Skeletal muscle tissue (tissue), 4 donors: ENCODE measurements around the gene KIF18A. TPM values are rescaled to one million over a fixed set of nuclear protein-coding genes. Genes with fewer than 3 reads are reported as not detected.

Source experiments
- H3K27ac ChIP-seq: one replicate; pipeline ENCODE4 v1.7.0; 2013; ENCODE audit warnings: mild to moderate bottlenecking, low read depth, low read length, inconsistent platforms
- H3K27me3 ChIP-seq, 3 donors: one replicate each; pipeline ENCODE4 v1.7.0; 2013; ENCODE audit warnings: low read length in 3 of 3; ENCODE audit not compliant: control insufficient read depth in 3 of 3, insufficient read depth in 3 of 3
- H3K36me3 ChIP-seq, 3 donors: one replicate each; pipeline ENCODE4 v1.7.0; 2013; ENCODE audit warnings: low read length in 3 of 3; ENCODE audit not compliant: control insufficient read depth in 3 of 3, insufficient read depth in 3 of 3
- H3K4me1 ChIP-seq, 3 donors: one replicate each; pipeline ENCODE4 v1.7.0; 2013; ENCODE audit warnings: low read length in 3 of 3, mild to moderate bottlenecking in 3 of 3; ENCODE audit not compliant: control insufficient read depth in 3 of 3, insufficient read depth in 3 of 3
- H3K4me3 ChIP-seq, 3 donors: one replicate each; pipeline ENCODE4 v1.7.0; 2013; ENCODE audit warnings: low read length in 3 of 3
- H3K9ac ChIP-seq, 3 donors: one replicate each; pipeline ENCODE4 v1.7.0; 2013; ENCODE audit warnings: low read length in 3 of 3, mild to moderate bottlenecking in 3 of 3, moderate library complexity in 2 of 3, low read depth in 1 of 3
- H3K9me3 ChIP-seq, 3 donors: one replicate each; pipeline ENCODE4 v1.7.0; 2013; ENCODE audit warnings: low read length in 3 of 3; ENCODE audit not compliant: control insufficient read depth in 3 of 3
- total RNA-seq: library from RNA; depleted of rRNA; stranded (reverse); fragments of >200 nt; gene quantifications from one replicate; pipeline ENCODE4 v1.2.3, GENCODE V29; 2014
- donor health status: Osteomylitis.

Gene KIF18A
- total RNA-seq, 1 donor from 2014 or later = 4.7 TPM

- no peaks in the 10 kb centered on the region for H3K9me3 ChIP-seq
- no peak overlapping the region for H3K9ac ChIP-seq
- no peaks in the 10 kb centered on the region for H3K27me3 ChIP-seq
- no peaks in the 10 kb centered on the region for H3K36me3 ChIP-seq
- H3K27ac ChIP-seq = no peak overlapping the region
- no peaks in the 10 kb centered on the region for H3K4me1 ChIP-seq
- no peak overlapping the region for H3K4me3 ChIP-seq
These were observed 53.1 kb downstream of the KIF18A start for GRCh38 chr11:28054821-28055220.

- H3K9me3 ChIP-seq = no peaks in the 10 kb centered on the region
- H3K4me1 ChIP-seq = no peaks in the 10 kb centered on the region
- H3K9ac ChIP-seq = no peak overlapping the region
- H3K27me3 ChIP-seq = no peaks in the 10 kb centered on the region
- no peak overlapping the region for H3K4me3 ChIP-seq
- no peaks in the 10 kb centered on the region for H3K36me3 ChIP-seq
- no peak overlapping the region for H3K27ac ChIP-seq
These were observed 58.4 kb downstream of the KIF18A start for GRCh38 chr11:28049338-28050216.

GRCh38 chr11:28048812-28049211, 59.1 kb downstream of the KIF18A start:
- Histone ChIP-seq H3K27me3 (no peaks in the 10 kb centered on the region), H3K27ac (no peak overlapping the region), H3K4me1 (no peaks in the 10 kb centered on the region), H3K9ac (no peak overlapping the region), H3K9me3 (no peaks in the 10 kb centered on the region), H3K36me3 (no peaks in the 10 kb centered on the region), H3K4me3 (no peak overlapping the region)

GRCh38 chr11:28043930-28044709, 63.8 kb downstream of the KIF18A start:
- no peaks in the 10 kb centered on the region for H3K4me1 ChIP-seq
- H3K9ac ChIP-seq = no peak overlapping the region
- no peak overlapping the region for H3K27ac ChIP-seq
- no peak overlapping the region for H3K4me3 ChIP-seq
- no peaks in the 10 kb centered on the region for H3K9me3 ChIP-seq
- no peaks in the 10 kb centered on the region for H3K36me3 ChIP-seq
- H3K27me3 ChIP-seq = no peaks in the 10 kb centered on the region

- H3K27me3 ChIP-seq = no peaks in the 10 kb centered on the region
- H3K4me3 ChIP-seq = no peak overlapping the region
- no peaks in the 10 kb centered on the region for H3K4me1 ChIP-seq
- H3K27ac ChIP-seq = no peak overlapping the region
- no peaks in the 10 kb centered on the region for H3K9me3 ChIP-seq
- H3K36me3 ChIP-seq = no peaks in the 10 kb centered on the region
- H3K9ac ChIP-seq = no peak overlapping the region
These were observed 67.6 kb downstream of the KIF18A start for GRCh38 chr11:28040384-28040783.

- no peaks in the 10 kb centered on the region for H3K36me3 ChIP-seq
- no peaks in the 10 kb centered on the region for H3K27me3 ChIP-seq
- H3K4me3 ChIP-seq = no peak overlapping the region
- H3K9me3 ChIP-seq = no peaks in the 10 kb centered on the region
- H3K27ac ChIP-seq = no peak overlapping the region
- H3K4me1 ChIP-seq = no peaks in the 10 kb centered on the region
- H3K9ac ChIP-seq = no peak overlapping the region
These were observed 69.2 kb downstream of the KIF18A start for GRCh38 chr11:28038775-28039174.

- Histone ChIP-seq H3K9ac (no peak overlapping the region), H3K36me3 (no peaks in the 10 kb centered on the region), H3K27me3 (no peaks in the 10 kb centered on the region), H3K4me1 (no peaks in the 10 kb centered on the region), H3K4me3 (no peak overlapping the region), H3K9me3 (peaks cover 0 to 2% (median 0%) of the 10 kb centered on the region in 3 donors), H3K27ac (no peak overlapping the region)
These were observed 81.2 kb downstream of the KIF18A start for GRCh38 chr11:28026634-28027290.

- Histone ChIP-seq H3K36me3 (no peaks in the 10 kb centered on the region), H3K27me3 (no peaks in the 10 kb centered on the region), H3K27ac (no peak overlapping the region), H3K4me3 (no peak overlapping the region), H3K9me3 (no peaks in the 10 kb centered on the region), H3K9ac (no peak overlapping the region), H3K4me1 (no peaks in the 10 kb centered on the region)
These were observed 90.1 kb downstream of the KIF18A start for GRCh38 chr11:28017816-28018215.

GRCh38 chr11:28011813-28012212, 96.1 kb downstream of the KIF18A start:
- no peaks in the 10 kb centered on the region for H3K9me3 ChIP-seq
- H3K27me3 ChIP-seq = no peaks in the 10 kb centered on the region
- no peaks in the 10 kb centered on the region for H3K4me1 ChIP-seq
- no peak overlapping the region for H3K9ac ChIP-seq
- H3K36me3 ChIP-seq = no peaks in the 10 kb centered on the region
- H3K27ac ChIP-seq = no peak overlapping the region
- H3K4me3 ChIP-seq = no peak overlapping the region

GRCh38 chr11:28009996-28010395, 98.0 kb downstream of the KIF18A start:
- H3K36me3 ChIP-seq = no peaks in the 10 kb centered on the region
- no peaks in the 10 kb centered on the region for H3K9me3 ChIP-seq
- H3K27ac ChIP-seq = no peak overlapping the region
- H3K4me1 ChIP-seq = no peaks in the 10 kb centered on the region
- H3K27me3 ChIP-seq = no peaks in the 10 kb centered on the region
- H3K9ac ChIP-seq = no peak overlapping the region
- no peak overlapping the region for H3K4me3 ChIP-seq
